NB4 (cell line): ENCODE measurements around the gene LRRFIP1.

ENCODE experiments used
- DNase-seq: peaks from one replicate; pipeline ENCODE4 v3.0.0; 2010; ENCODE audit warnings: low read depth
- H3K4me3 ChIP-seq: one replicate; pipeline ENCODE4 v1.5.1; 2011; ENCODE audit warnings: mild to moderate bottlenecking, low read depth, low read length, moderate library complexity
- CTCF ChIP-seq: IDR thresholded peaks from one replicate; pipeline ENCODE4 v1.5.1; 2012; ENCODE audit warnings: low read depth, low read length
- MYC ChIP-seq: IDR thresholded peaks from 2 replicates; pipeline ENCODE4 v1.6.1; 2011; ENCODE audit warnings: low read depth, low read length
- POLR2A ChIP-seq: IDR thresholded peaks from 2 replicates; pipeline ENCODE4 v1.6.1; 2011; ENCODE audit warnings: mild to moderate bottlenecking; ENCODE audit not compliant: insufficient read length; ENCODE audit errors: extremely low read depth
- TF ChIP-seq, protein P1 (sequence below): IDR thresholded peaks from 2 replicates; pipeline ENCODE4 v1.6.1; 2011; ENCODE audit warnings: low read depth, low read length

LRRFIP1 gene

DNA sequence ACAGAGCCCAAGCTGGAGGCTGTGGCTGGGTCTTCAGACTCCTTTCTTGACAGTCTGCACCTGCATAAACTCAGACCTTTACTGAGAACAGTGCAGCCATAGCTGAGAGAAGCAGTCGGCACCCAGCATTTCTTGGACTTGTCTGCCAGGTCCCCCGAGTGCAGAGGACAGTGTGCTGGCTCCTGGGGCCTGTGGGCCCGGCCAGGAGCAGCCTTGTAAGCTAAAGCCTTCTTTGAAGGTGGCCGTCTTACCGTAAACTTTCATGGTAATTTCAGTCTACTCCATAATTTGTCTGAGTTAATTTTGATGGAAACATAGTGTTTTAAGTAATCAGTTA is 70.9 kb downstream of the LRRFIP1 start:
- DNase-seq: no peak
- TF ChIP-seq, protein P1, sequence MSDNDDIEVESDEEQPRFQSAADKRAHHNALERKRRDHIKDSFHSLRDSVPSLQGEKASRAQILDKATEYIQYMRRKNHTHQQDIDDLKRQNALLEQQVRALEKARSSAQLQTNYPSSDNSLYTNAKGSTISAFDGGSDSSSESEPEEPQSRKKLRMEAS: no peak
- TF ChIP-seq POLR2A (no peak), CTCF (no peak), MYC (no peak)
- no peak overlapping the region for H3K4me3 ChIP-seq

DNA sequence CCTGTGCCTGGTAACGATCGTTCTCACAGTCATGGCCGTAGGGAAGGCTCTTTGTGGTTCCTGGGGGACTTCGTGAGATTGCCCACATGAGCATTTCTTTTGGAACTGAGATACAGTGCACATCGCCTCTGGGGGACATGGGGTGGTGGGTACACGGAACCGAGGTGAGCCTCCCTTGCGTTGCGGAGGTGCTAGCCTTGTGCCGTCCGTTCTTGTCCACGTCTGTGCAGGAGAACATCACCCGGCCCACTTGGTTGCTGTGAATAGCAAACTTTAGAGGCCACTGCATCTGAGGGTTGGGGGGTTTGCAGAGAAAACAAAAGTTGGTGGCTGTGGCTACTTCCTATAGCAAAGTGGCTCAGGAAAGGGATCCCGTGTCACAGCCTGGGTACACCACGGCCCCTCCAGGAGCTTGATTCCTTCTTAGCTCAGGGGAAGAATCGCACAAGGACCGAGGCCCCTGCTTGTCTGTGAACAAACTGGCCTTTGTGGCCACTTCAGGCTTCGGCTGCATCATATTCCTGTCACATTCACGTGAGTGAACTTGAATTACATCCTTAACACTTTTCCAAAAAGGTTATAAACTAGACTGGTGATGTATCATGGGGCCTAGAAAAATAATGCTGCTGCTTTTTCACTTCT is 72.6 kb downstream of the LRRFIP1 start:
- H3K4me3 ChIP-seq: peak overlapping the region; percentile 34
- no peak for TF ChIP-seq CTCF
- TF ChIP-seq, protein P1: no peak
- TF ChIP-seq MYC: no peak
- no peak for TF ChIP-seq POLR2A
- peak; percentile 36 for DNase-seq

DNA sequence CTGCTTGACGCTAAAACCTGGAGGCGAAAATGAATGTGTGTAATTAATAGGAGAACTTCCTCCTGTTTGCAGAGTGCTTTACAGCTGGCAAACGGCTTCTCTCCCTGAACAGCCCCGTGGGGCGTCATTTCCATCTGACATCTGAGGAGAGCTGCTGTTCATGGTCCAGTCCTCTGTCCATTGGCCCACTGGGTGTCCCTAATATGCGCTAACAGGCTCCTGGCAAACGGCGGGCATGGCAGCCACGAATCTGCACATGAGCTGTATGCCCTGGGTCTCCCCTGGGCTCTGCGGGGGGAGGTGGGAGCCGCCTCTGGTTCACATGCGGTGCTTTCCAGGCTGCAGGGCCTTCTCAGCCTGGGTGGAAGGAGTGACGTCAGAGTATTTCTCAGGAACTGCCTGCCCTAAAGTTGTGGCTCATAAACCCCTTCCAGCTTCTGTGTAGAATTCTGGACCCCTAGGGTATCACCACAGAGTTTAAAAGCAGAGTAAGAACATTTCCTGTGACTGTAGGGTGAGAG is 73.2 kb downstream of the LRRFIP1 start:
- peak; percentile 92 for DNase-seq
- TF ChIP-seq, protein P1: no peak
- TF ChIP-seq CTCF (no peak), MYC (no peak), POLR2A (no peak)
- peak overlapping the region; percentile 34 for H3K4me3 ChIP-seq

DNA sequence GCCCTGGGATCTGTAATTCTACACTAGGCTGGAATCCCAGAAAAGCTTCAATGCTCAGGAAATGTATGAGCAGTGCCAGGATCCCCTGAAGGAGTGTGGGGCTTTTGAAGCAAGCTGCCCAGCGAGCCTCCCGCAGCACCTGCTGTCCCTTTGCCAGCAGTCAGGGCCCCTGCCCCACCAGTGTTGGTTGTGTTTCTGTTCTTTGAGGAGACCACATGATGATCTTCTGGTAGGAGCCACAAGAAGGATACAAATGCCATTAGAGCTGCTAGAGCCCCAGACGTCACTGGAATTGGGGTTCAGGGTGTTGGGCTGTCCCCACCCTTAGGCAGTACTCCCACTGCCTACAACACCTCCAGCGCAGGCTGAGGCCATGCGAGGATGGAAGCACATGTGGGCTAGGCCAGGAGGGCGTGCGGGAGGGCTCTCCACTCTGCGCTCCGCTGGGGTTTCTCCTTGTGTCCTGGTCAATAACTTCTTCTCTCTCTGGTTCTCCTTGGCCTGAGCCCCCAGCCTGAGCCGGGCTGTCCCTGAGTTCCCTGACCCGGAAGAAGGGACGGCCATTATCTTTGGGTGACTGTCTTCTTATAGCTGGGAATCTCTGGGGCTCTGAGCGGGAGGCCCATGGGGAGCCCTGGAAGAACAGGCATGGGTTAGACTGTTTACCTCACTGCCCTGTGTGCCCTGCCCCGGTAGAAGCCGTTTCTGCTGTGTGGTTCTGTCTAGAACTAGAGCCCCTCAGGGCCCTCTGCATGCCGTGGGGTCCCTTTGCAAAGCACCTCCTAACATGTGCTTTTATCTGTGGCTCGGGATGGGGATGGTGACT is 73.9 kb downstream of the LRRFIP1 start:
- TF ChIP-seq CTCF: no peak
- TF ChIP-seq, protein P1: 0 out of 2 replicates have a peak, but pooled peaks have one; percentile 6
- DNase-seq: no peak
- H3K4me3 ChIP-seq: peak overlapping the region; percentile 19

- peak overlapping the region; percentile 19 for H3K4me3 ChIP-seq
- TF ChIP-seq POLR2A (no peak), CTCF (no peak), MYC (no peak)
- TF ChIP-seq, protein P1: no peak
- DNase-seq: peak; percentile 45
These were observed 74.5 kb downstream of the LRRFIP1 start for GRCh38 chr2:237701859-237702390.
